ENCODE results near the gene DHTKD1.
"Not testable (repeated sequence)": the region's sequence is repeated elsewhere in the genome, so short reads cannot be mapped to it uniquely, and the experiment has no call there.

Gene DHTKD1

DNA sequence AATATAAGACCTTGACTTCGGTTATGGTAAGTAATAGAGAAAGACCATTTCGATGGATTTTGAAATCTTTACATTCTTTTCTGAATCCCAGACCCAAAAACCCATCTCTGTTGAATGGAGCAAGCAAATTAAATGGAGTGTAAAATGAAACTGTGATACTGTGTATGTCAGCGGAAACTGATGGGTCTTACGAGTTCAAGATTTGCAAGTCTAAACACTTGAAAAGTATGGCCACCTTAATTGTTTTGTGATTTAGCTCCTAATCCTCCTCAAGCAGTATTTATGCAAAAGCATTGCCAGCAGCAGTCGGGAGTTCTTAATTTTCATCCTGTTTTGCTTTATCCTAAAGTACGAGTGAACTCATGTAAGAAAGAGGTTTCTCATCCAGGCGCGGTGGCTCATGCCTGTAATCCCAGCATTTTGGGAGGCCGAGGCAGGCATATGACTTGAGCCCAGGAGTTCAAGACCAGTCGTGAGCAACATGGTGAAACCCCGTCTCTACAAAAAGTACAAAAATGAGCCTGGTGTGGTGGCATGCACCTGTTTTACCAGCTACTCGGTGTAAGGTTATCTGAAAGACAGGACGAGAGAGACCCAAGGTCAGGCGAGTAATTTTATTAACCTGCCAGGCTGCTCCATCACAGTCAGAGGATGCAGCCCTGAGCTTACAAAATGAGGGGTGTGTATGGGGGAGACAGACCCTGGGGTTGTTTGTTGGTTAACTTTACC lies 5.8 kb upstream of the DHTKD1 start:
- DNase-seq (ENCODE audit: low spot score): no peak

DNA sequence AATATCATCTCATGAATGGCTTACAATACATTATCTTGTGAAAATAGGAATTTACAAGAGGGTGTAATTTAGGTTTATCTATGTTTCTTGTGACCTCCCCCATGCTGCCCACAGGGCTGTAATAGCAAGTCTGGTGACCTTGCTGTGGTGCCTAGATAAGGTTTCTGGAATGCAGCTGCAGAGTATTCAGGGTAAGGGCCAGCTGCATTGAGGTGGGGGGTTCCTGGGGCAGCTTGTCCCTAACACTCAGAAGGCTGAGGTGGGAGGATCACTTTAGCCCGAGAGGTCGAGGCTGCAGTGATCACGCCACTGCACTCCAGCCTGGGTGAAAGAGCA lies 5.3 kb upstream of the DHTKD1 start:
- DNase-seq (ENCODE audit: low spot score): no peak

DNA sequence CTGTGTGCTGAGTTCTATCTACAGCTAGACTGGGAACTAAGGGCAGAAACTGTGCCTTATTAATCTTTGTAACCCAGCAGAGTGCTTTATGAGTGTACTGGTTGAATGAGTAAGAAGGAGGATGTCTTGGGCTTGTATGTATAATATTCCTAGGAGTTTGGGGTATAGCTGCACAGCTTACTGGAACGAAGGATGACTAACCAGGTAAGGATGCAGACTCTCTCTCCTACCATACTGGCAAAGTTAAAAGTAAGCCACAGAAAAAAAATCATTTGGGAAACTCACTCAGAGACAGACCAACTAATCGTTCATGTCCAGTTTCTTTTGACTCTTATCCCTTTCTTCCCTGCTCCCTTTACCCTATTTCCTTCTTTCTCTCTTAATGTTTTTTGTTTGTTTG lies 1.4 kb upstream of the DHTKD1 start:
- DNase-seq (ENCODE audit: low spot score): no peak

DNA sequence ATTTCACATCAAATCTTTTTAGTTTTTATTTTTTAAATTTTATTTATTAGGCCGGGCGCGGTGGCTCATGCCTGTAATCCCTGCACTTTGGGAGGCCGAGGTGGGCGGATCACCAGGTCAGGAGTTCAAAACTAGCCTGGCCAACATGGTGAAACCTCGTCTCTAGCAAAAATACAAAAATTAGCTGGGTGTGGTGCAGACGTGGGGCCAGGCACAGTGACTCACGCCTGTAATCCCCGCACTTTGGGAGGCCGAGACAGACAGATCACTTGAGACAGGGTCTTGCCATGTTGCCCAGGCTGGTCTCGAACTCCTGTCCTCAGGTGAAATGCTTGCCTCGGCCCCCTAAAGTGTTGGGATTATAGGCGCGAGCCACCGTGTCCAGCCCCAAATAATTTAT lies 2.7 kb downstream of the DHTKD1 start:
- not testable (repeated sequence) for DNase-seq (ENCODE audit: low spot score)

DNA sequence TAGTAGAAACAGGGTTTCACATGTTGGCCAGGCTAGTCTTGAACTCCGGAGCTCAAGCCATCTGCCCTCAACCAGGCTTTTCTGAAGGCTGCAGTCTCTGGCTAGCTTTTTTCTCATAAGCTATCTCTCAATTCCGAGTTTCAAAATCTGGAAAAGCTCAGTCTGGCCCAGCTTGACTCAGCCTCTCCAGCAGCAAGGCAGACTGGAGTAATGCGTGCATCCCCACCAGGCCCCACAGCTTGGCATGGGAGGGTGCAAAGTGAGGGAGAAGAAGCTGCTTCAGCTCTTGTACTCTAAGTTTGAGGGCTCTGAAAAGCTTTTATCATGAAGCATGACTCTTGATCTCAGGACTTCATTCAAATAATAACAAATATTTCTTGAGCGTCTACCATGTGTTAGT lies 4.8 kb downstream of the DHTKD1 start:
- DNase-seq (ENCODE audit: low spot score): no peak

DNA sequence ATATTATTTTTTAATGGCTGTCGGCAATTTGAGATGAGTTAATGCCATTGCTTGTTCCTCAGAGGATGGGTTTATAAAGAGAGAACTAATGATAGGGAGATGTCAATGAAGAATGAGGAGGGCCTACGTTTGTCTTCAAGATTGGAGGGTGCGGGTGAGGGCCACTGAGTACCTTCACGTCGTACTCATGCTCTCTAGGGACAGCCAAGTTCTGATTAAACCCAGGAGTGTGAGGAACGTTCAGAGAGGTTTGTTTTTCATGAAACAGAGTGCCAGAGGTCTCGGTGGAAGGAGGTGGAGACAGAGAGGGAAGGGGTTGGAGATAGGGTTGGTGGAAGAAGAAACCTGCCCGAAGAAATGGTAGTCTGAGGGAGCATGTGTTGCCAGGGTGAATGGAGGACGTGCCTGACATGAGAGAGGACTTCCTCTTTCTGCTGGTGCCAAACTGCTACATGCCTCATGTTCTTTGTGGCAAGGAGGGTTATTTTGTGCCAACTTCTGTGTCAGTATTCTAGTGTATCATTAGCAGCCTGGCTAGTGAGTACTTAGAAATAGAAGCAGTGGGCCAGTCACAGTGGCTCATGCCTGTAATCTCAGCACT lies 8.9 kb downstream of the DHTKD1 start:
- DNase-seq (ENCODE audit: low spot score): no peak

DNA sequence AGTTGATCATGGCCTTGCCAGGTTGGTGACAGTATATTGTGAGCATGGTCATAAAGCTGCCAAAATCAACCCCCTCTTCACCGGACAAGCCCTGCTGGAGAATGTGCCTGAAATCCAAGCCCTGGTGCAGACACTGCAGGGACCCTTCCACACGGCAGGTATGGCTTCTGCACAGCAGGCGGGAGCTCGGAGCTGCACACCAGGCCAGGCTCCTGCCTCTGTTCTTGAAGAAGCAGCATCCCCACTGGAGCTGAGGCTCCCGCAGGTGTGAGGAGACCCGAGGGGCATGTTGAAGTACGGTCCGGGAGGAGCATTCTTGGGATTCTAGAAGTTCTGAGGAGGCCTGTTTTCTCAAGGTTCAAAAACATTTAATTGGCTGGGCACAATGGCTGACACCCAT lies 12.7 kb downstream of the DHTKD1 start:
- DNase-seq (ENCODE audit: low spot score): no peak

DNA sequence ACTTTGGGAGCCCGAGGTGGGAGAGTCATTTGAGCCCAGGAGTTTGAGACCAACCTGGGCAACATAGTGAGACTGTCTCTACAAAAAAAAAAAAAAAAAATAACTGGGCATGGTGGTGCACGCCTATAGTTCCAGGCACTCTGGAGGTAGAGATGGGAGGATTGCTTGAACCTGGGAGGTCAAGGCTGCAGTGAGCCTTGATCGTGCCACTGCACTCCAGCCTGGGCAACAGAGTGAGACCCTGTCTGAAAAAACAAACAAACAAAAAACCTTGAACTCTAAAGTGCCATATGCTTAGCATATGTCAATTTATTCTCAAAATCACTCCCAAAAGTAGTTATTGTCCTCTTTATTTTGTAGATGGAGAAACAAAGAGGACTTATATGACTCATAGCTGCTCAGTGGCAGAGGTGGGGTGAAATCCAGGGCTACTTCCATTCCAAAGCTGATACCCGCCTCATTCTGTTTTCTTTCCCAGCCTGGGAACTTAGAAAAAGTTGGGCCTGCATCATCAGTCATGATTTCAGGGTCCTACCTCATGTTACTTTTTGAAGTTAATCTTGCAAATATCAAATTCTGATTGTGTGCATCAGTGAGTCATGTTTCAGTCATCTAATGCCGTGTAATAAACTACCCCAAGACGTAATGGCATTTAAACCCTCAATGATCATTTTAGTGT lies 13.3 kb downstream of the DHTKD1 start:
- no peak for DNase-seq (ENCODE audit: low spot score)

DNA sequence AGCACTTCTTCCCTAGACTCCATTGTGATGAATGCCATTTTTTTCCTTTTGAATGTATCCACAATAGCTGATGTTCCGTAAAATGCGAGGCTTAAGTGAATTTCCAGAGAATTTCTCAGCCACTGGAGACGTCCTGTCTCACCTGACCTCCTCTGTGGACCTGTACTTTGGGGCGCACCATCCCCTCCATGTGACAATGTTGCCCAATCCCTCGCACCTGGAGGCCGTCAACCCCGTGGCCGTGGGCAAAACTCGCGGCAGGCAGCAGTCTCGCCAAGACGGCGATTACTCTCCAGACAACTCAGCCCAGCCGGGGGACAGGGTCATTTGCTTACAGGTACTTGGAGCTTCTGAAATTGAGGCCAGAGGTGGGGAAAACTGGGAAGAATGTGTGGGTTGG lies 20.2 kb downstream of the DHTKD1 start:
- DNase-seq (ENCODE audit: low spot score): no peak

DNA sequence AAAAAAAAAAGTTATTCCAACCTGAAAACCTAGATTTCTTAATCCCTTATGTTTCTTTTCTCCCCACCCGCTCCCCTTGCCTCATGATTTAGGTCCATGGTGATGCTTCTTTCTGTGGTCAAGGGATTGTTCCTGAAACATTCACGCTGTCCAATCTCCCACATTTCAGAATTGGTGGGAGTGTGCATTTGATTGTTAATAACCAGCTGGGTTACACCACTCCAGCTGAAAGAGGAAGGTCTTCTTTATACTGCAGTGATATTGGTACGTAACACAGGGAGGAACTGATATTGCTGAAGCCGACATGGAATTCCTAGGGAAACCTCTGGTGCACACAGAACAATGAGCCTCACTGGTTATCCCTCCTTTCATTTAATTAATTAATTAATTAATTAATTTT lies 22.7 kb downstream of the DHTKD1 start:
- DNase-seq (ENCODE audit: low spot score): no peak

DNA sequence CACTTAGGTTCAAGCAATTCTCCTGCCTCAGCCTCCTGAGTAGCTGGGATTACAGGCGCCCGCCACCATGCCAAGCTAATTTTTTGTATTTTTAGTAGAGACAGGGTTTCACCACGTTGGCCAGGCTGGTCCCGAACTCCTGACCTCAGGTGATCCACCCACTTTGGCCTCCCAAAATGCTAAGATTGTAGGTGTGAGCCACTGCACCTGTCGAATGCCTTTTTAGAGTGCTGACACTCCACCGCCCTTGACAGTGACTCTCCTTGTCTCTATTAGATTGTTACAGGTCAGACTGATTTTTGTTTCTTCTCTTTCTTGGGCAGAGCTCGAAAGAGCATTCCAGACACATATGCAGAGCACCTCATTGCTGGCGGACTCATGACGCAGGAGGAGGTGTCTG lies 28.6 kb downstream of the DHTKD1 start:
- not testable (repeated sequence) for DNase-seq (ENCODE audit: low spot score)

DNA sequence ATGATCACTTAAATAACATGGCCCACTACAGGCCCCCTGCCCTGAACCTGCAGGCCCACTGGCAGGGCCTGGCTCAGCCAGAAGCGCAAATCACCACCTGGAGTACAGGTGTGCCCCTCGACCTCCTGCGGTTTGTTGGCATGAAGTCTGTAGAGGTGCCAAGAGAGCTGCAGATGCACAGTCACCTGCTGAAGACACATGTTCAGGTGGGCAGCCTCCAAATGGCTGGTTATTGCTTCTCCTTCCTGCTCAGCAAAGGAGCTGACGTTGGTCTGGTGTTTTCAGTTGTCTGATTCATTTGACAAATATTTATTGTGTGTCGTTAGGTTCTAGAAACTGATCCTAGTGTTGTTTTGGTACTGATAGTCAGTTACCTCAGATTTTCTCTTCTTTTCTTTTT lies 29.0 kb downstream of the DHTKD1 start:
- no peak for DNase-seq (ENCODE audit: low spot score)

DNA sequence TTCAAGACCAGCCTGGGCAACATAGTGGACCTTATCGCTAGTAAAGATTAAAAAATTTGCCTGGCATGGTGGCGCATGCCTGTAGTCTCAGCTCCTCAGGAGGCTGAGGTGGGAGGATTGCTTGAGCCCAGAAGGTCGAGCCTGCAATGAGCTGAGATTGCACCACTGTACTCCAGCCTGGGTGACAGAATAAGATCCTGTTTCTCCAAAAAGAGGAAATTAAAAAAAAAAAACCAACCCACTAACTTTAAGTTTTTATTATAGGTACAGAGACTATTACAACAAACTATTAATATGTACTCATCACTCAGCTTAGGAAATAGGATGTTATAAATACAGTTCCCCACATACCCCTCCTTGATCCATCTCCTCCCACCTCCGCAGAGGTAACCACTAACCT lies 30.2 kb downstream of the DHTKD1 start:
- DNase-seq (ENCODE audit: low spot score): no peak

DNA sequence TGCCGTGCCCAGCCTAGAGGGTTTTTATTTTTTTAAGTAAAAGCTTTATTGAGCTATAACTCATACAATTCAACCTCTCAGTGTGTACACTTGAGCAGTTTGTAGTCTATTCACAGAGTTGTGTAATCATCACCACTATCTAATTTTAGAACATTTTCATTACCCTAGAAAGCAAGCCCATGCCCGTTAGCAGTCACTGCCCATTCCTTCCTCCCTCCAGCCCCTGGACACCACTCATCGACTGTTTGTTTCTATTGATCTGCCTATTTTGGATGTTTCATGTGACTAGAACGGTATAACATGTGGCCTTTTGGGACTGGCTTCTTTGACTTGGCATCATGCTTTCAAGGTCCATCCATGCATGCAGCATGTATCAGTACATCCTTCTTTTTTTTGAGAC lies 35.0 kb downstream of the DHTKD1 start:
- DNase-seq (ENCODE audit: low spot score): no peak

DNA sequence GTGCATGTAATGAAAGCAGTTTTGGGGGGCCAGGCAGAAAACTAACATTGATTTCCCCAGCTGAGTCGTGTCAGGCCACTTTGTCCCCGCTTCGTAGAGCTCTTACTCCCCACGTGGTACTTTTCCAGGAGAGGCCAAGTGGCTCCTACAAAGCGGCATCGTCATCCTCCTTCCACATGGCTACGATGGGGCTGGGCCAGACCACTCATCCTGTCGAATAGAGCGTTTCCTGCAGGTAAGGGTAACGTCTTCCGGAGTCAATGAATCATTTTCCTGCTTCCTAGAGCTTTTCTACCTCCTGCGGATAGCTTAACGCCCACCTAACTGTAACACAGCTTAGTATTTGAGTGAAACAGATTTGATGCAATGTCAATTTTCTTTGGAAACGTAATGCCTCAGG lies 39.0 kb downstream of the DHTKD1 start:
- peak; percentile 4 for DNase-seq (ENCODE audit: low spot score)

DNA sequence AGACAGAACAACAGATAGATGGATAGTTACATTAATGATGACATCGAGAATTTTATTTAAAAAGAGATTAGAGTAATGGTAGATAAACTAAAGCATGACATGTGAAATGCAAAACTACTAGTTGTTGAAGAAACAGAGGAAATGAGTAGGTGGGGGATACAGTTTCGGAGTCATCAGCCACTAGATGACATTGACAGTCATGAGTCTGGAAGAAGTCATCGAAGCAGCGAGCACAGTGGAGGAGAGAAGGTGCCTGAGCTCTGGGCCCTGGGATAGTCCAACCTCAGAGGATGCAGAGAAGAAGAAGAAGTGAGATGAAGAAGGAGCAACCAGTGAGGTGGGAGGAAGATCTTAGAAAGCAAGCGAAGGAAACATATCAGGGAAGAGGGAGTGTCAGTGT lies 40.5 kb downstream of the DHTKD1 start:
- DNase-seq (ENCODE audit: low spot score): no peak

DNA sequence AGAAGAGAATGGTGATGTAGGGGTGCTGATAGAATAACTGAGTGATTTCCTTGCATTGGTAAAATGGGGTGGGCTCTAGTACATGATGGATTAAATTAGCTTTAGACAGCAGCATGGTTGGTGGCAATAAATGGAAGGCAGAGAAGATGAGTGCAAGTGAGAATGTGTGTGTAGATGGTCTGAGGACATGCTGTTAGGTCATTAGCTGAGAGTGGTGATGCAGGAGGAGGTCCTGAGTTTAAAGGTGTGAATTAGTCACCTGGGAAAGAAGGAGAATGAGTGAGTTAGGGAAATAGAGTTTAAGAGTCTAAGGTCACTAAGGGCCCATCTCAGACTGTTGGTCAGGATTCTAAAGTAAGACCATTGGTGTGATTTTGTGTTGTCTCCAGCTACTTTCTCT lies 42.8 kb downstream of the DHTKD1 start:
- DNase-seq (ENCODE audit: low spot score): no peak

DNA sequence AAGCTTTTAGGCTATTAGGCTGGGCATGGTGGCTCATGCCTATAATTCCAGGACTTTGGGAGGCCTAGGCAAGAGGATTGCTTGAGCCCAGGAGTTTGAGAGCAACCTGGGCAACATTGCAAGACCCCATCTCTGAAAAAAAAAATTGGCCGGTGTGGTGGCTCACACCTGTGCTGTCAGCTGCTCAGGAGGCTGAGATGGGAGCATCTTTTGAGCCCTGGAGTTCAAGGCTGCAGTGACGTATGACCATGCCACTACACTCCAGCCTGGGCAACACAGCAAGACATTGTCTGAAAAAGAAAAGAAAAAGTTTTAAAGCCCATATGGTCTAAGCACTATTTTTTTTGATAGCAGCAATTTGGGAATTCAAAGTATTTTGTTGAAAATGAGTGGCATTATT lies 44.9 kb downstream of the DHTKD1 start:
- DNase-seq (ENCODE audit: low spot score): no peak

DNA sequence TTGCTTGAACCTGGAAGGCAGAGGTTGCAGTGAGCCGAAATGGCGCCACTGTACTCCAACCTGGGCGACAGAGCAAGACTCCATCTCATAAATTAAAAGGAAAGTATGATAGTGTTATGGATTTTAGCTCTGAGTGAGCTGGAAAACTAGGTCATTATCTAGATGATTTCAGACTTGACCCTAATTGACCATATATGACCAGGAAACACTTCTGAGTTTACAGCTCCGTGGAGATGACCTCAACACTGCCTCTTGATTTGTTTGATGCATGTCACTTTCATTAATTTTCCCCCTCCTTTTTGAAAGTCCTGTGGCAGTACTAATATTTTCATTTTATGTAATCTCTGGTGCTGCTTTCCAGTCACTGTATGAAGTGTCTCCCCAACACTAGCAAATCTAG lies 52.9 kb downstream of the DHTKD1 start:
- no peak for DNase-seq (ENCODE audit: low spot score)

DNA sequence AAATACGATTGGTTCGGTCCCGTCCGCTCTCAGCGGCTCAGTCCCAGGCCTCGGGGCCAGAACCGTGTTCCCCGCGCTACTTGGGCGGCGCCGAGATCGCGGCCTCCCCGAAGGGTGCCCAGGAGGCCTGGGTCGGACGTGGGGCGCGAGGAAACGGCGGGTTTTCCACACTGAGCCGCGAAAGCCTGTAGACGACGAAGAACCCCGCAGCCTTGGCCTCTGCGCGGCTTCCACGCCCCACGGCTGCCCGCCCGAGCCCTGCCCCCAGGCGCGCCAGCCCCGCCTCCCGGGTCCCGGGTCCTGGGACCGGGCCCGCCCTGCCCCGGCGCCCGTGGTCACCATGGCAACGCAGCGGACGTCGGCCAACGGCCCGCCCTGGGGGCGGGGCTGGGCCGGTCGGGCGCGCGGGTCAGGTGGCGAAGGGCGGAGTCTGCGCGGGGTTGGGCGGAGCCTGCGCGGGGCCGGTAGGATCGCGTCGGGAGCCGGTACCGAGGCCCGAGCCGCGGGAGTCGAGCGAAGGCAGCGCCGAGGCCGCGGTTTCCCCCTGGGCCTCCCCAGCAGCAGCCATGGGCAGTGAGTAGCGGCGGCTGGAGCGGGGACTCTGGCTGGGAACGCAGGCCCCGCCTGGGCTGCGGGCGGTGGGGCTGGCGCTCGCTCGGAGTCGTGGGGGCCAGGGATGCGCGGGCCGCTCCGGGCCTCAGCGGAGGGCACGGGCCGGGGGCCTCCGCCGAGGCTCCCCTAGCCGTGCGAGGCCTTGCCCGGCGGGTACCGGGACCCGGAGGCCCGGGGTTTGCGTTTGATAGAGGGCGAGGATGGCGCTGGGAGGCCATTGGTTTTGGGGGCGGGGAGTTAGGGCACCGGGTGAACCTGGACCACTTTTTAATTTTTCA lies 60.7 kb downstream of the DHTKD1 start, which contains the start of gene SEC61A2:
SEC61A2 (plus strand) TSS at position 456 of the 890 bp plus-strand sequence; CDS start at position 567, 111 bp downstream.
- DNase-seq (ENCODE audit: low spot score): peak; percentile 92

DNA sequence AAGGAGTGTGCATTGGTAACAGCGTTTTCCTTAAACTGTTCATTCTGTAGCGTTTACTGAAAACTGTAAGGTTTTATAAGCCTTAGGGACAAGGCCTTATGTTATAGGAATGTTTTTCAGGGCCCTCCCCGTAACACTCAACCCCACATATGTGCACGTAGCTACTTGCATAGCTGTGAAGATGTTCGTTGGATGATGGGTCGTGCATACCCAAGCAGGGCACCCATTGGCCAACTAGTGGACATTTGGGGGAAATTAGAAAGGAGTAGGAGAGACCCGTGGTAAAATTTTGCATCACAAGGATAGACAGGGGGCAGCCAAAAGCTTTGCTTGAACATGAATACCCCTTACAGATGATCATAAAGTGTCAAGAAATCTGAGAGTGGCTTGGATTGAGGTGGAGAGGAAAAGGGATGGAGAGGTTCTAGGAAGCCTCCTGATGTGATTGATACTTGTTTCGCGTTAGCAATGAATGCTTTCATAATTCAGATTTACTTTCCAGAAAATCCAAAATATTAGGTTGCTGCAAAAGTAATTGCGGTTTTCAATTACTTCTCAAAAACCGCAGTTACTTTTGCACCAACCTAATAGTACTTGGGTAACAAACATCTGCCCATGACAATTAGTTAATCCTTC lies 61.6 kb downstream of the DHTKD1 start:
- DNase-seq (ENCODE audit: low spot score): peak; percentile 69

DNA sequence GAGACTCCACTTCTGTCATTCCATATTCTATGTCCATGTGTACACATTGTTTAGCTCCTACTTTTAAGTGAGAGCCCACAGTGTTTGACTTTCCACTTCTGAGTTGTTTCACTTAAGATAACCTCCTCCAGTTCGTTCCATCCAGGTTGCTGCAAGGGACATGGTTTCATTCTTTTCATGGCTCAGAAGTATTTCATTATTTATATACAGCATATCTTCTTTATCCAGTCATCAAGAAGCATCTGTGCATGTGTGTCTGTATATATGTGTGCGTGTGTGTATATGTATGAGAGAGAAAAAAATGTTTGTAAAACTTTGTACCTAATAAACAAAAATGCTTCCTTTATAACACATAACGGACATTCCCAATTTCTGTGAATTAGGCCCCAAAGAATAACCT lies 66.9 kb downstream of the DHTKD1 start:
- no peak for DNase-seq (ENCODE audit: low spot score)

Measured in kidney capillary endothelial cell (primary cell).